ENCODE data around the gene POP4.
A peak's percentile ranks its signal among the peaks of the same experiment; 100 is the strongest.

Gene POP4

GRCh38 chr19:29635963-29636362, 29.9 kb downstream of the POP4 start:
- no peak for DNase-seq

GRCh38 chr19:29636553-29637360, 30.7 kb downstream of the POP4 start:
- no peak for DNase-seq

- DNase-seq = no peak
Observed at GRCh38 chr19:29639086-29639485, 33.0 kb downstream of the POP4 start.

- DNase-seq = no peak
Observed at GRCh38 chr19:29640231-29640630, 34.1 kb downstream of the POP4 start.

GRCh38 chr19:29641597-29641996, 35.5 kb downstream of the POP4 start:
- DNase-seq = no peak

GRCh38 chr19:29643361-29643935, 37.4 kb downstream of the POP4 start:
- no peak for DNase-seq

- no peak for DNase-seq
Observed at GRCh38 chr19:29644210-29644609, 38.1 kb downstream of the POP4 start.

GRCh38 chr19:29645491-29645867, 39.4 kb downstream of the POP4 start:
- no peak for DNase-seq

GRCh38 chr19:29645911-29646310, 39.8 kb downstream of the POP4 start:
- DNase-seq = no peak

- DNase-seq = no peak
Observed at GRCh38 chr19:29650772-29651387, 44.8 kb downstream of the POP4 start.

GRCh38 chr19:29651622-29652394, 45.7 kb downstream of the POP4 start:
- no peak for DNase-seq

GRCh38 chr19:29653398-29653797, 47.3 kb downstream of the POP4 start:
- no peak for DNase-seq

GRCh38 chr19:29655648-29656335, 49.7 kb downstream of the POP4 start:
- DNase-seq = no peak

- no peak for DNase-seq
Observed at GRCh38 chr19:29658221-29658991, 52.3 kb downstream of the POP4 start.

GRCh38 chr19:29660835-29661234, 54.8 kb downstream of the POP4 start:
- DNase-seq = no peak

GRCh38 chr19:29662278-29662603, 56.2 kb downstream of the POP4 start:
- DNase-seq = no peak

GRCh38 chr19:29662604-29663404, 56.7 kb downstream of the POP4 start:
- no peak for DNase-seq

- DNase-seq = no peak
Observed at GRCh38 chr19:29663861-29664752, 58.0 kb downstream of the POP4 start.

- no peak for DNase-seq
Observed at GRCh38 chr19:29664753-29665214, 58.7 kb downstream of the POP4 start.

- DNase-seq = peak; percentile 87
Observed at GRCh38 chr19:29665215-29665825, 59.2 kb downstream of the POP4 start, which contains the start of gene PLEKHF1. PLEKHF1 (plus strand) TSS chr19:29665461; CDS start chr19:29673840, 8,379 bp downstream.
